NCI-H524 treated with DMSO at 0.1 percent for 48 hours (cell line): ENCODE results near the gene DMD.
"Not testable (repeated sequence)": the region's sequence is repeated elsewhere in the genome, so short reads cannot be mapped to it uniquely, and the experiment has no call there.

Experiments
- DNase-seq: peaks from one replicate; lab custom pipeline; 2025; lab: John Stamatoyannopoulos, UW

The DMD gene

DNA sequence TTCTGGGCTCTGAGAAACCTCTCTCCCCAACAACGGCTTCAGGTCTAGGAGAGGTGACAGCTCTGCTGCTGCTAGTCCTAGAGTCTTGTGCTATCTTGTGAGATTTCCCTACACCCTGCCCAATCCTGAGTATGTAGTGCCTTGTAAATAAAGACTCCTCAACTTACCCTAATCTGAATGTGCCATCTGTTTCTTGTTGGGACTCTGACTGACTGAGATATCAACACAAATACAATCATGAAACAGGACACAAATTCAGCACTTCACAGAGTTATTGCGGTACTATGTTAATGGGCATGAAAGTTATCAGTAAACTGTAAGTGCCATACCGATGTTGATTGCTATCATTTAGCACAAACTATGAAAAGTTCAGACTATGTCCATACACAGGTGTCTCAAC, 1610.5 kb downstream of the DMD start:
- DNase-seq, result no peak

DNA sequence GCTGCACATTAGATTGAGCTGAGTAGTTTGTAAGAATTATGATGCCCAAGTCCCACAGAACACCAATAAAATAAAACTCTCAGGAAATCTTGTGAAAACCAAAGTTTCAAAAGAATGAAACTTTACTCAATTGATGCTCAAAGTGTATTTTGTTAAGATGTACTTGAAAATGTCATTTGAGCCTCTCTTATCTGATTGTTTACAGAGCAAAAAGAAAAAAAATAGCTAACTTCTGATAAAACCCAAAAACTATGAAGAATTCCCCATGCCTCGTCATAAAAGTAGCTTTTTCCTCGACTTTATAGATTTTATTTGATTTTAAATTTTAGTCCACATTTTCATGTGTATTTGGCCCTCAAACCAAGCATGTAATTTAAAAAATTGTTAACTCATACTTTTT, 1618.0 kb downstream of the DMD start:
- DNase-seq, result no peak

DNA sequence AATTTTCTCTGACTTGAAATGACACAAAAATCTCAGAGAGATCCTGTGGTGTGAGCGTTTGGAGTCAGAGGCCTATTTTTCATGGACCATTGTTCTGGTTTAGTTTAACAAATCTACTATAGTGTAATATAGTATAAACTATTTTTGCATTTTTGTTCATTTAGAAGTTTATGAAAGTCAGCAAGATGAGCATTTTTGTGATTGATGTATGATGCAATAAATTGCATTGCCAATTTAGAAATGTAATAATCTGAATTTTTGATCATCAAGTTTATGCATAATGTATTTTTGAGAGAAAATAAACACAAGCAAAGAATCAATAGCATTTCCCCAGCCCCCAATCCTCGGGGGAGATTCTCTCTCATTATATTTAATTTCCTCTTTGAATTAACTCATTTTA, 1620.0 kb downstream of the DMD start:
- DNase-seq, result no peak

DNA sequence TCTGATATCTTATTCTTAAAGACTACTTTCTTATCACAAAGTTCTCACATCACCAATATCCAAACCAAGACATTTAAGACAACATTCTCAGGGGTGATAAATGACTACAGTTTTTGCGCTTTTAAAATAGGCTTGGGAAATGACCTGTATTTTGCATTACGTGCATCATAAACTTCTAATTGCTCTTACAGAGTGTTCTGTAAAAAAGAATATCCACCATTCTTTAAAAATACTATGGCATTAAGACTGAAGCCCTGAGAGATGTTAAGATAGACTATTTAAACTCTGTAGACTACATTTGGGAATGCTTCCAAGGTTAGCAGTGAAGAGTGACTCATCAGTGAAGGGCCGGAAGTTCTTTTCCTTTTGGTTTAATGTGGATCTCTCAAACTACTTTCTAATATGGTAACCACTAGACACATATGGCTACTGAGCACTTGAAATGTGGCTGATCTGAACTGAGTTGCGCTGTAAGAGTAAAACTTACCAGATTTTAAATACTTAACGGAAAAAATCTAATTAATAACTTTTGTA, 1620.7 kb downstream of the DMD start:
- no peak for DNase-seq

DNA sequence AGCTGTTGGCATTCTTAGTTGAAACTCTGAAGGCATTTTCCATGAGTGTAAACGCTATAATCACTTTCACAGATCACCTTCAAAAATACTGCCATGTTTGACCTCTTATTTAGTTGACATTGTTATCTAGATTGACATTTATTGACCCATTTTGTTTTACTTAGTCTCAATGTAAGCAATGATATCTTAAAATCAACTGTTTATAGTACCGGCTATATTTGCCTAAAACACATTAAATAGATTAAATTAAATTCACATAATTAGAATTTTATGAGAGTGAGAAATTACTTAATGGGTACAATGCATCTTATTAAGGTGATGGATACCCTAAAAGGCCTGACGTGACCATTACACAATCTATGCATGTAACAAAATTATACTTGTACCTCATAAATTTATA, 1621.8 kb downstream of the DMD start:
- DNase-seq, result no peak

DNA sequence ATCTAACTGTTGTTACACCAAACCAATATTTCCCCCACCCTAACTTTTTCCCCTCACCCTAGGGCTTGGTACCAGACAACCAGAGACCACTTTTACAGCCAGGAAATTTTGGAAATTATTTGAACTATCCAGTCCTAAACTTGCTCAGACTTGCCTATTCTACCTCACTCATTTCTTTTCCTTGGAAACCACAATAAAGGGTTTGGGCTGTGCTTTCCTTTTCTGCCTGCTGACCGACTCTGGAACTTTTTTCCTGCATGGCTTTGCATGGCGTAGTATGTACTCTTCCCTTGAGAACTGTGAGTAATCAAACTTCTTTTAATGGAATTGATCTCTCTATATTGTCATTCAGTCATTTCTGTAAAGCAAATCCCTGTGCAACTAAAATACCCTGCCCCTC, 1623.0 kb downstream of the DMD start:
- no peak for DNase-seq

DNA sequence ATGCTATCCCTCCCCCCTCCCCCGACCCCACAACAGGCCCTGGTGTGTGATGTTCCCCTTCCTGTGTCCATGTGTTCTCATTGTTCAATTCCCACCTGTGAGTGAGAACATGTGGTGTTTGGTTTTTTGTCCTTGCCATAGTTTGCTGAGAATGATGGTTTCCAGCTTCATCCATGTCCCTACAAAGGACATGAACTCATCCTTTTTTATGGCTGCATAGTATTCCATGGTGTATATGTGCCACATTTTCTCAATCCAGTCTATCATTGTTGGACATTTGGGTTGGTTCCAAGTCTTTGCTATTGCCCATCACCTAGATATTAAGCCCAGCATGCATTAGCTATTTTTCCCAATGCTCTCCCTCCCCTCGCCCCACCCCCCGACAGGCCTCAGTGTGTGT, 1627.5 kb downstream of the DMD start:
- not testable (repeated sequence) for DNase-seq

DNA sequence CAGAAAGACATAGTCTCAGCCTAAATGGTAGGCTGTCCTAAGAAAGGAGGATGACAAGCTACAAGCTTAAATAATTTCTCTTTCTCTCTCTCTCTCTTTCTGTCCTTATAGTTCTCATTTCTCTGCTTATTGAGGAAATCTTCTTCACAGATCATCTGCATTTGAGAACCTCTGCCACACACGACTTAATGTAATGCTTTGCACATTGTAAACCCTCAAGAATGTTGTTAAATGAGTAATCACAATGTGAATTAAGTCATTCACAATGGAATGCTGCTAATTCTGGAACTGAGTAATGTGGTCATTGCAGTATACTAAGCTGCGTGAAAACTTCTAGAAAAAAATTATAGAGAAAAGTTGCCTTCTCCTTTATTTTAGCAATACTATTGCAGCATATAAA, 1630.6 kb downstream of the DMD start:
- DNase-seq, result no peak

DNA sequence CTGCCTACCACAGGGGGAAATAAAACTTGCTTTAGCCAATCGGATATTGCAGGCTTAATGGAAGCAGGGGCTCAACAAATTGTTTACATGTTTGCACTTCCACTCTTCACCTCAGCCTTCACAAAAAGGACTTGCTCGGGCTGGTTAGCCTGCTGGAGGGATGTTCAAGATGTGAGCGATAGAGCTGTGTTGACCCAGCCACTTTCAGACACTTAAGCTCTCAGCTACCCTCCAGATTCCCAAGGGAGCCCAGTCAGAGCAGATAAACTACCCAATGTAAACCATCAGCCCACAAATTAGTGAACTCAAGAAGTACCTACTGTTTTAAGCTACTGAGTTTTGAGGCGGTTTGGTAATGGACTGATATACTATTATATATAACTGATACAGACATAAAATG, 1631.1 kb downstream of the DMD start:
- DNase-seq, result no peak

DNA sequence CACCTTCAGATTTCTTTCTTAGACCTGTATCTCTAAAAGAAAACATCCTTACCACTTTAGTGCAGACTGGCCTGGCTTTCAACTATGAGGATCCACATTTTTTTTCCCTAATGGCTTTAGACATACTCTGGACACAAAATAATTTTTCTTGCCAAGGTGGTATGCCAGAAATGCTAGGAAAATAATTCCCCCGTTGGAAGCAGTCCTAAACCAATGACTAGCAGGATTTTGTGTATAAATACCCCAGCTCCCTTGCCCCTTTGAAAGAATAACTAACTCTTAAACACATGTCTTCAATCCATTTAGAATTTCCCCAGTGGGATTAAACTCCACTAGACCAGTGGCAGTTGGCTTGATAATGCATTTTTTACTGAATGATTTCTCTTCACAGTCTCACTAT, 1639.0 kb downstream of the DMD start:
- no peak for DNase-seq

DNA sequence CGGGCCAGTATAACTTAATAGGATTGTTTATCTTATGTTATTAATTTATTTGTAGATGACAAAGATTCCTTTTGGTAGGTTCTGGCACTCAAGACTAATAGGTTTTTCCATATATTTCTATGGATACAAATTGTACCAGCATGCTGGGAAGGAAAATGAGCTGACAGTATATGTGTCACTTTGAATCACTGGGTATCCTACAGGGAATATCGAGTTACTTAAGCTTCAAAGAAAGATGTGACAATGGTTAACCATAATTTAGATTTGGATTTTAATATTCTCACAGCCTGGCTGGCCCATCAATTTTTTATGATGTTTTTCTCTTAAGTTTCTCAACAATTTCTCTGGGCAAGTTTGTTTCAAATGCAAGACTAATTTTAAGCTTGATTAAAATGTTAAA, 1640.7 kb downstream of the DMD start:
- no peak for DNase-seq

DNA sequence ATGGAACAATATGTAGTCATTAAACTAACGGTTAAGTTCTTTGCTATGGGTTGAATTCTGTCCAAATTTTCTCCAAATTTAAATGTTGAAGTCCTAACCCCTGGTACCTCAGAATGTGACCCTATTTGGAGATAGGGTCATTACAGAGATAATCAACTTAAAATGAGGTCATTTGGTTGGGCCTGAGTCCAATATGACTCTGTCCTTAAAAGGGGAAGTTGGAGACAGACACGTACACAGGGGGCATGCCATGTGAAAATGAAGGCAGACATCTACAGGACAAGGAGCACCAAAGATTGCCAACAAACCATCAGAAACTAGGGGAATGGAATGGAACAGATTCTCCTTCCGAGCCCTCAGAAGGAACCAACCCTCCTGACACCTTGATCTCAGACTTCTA, 1647.6 kb downstream of the DMD start:
- DNase-seq, result no peak

DNA sequence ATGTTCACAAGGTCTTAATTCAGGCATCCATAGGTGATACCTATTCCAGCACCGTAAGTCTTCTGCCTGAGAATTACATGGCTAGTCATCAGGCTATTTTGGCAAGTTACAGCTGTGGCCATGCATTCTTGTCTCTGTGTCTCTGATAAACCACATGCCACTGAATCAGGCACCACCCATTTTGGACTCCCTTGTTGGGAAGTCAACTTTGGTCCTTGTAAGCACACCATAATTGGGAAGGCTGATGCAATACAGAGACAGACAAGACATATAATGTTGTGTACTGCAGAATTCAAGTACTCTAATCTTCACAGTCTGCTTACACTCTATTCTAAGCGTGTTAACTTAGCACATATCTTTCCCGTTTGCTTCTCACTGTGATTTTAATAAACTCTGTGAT, 1655.8 kb downstream of the DMD start:
- DNase-seq, result no peak

DNA sequence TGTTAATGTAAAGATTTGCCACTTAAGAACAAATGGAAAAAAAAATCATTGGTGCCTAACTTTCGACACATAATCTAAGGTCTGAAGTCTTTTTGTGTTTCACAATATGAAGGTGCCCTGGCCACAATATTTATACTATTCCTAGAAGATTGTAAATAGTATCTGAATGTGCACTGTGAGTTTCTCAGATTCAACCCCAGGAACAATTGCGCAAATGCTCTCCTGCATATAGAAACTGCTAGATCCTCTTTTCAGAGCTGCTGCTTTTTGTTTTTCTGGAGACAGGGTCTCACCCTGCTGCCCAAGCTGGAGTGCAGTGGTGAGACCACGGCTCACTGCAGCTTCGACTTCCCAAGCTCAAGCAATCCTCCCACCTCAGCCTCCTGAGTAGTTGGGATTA, 1659.4 kb downstream of the DMD start:
- no peak for DNase-seq

DNA sequence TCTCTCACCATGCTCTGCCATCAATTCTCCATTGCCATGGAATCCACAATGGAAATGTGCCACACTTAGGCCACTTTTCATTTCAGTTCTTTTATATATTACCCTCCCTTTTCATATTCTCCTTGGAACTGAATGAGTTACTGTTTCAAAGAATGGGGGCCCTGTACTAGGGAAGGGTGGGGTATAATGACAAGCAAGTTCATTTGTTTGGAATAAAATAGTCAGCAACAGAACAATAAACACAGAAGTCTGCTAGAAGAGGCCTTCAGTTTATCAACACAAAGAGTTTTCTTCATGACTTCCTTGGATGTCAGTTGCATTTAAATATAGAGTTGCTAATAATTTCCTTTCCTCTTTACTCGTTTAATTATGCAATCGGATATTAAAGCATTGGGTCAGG, 1661.2 kb downstream of the DMD start:
- no peak for DNase-seq

DNA sequence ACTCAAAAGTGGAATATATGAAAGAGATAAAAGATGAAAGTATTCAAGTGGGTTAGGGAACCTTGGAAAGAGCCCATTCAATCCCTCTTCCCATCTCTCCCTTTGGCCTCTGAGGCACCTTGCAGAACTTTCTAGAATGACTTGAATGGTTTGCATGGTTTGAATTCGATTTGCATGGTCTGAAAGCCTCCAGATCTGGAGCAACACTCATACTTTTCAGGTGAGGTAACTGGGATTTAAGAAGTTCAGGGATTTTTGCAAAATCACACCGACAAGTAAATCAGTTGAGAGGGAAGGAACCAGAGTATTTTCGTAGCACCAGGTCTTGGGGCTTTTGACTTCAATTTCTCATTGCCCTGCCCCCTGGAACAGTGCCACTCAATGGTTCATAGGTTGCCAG, 1663.5 kb downstream of the DMD start:
- no peak for DNase-seq

DNA sequence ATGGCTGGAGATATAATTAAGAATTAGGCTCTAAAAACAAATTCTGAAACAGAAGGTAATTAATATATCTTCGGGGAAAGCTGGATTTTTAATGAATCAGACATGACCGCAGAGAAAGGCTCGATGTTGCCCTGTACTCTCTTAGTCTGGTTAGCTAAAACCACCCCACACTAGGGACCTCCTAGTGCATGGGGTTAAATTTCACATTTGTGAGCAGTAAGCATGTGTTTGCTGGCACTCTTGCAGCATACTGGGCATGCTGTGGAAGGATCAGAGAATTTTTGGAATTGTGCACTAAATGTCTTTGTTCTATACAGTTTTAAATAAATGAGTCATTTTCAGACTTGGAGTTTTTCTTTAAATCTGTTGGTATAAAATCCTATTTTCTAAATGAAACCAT, 1663.9 kb downstream of the DMD start:
- no peak for DNase-seq

DNA sequence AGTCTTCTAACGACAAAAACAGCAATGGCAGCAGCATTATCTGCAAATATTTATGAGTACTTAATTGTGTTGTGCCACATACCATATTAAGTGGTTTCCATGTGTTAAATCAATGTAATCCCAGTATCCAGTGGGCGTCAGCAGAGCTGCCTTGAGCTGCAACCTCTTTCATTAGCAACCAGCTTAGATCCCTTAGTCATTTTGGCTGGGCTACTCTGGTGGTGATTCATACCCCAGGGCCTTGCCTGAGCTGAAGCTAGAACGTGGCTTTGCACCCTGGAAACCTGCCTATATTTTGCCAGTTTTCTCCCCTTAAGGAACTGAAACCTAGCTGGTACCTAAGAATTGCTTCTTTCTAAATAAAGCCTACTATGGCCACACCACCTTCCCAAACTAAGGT, 1665.2 kb downstream of the DMD start:
- no peak for DNase-seq

DNA sequence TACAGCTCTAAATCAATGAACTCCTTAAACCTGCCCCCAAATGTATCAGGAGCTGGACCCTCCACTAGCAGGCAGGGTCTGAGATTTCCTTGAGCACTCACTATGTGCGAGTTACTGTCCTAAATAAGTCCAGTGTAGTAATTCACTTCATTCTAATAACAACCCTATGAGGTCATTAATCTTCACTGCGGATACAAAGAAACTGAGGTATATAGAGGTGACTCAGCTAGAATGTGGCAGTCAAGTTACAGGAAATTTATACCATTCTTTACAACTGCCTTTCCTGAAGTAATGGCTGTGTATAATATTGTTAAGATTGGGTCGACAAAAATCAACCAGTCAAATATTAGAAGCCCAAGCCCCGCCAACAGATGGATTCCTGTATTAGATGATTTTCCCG, 1665.6 kb downstream of the DMD start:
- DNase-seq, result no peak

DNA sequence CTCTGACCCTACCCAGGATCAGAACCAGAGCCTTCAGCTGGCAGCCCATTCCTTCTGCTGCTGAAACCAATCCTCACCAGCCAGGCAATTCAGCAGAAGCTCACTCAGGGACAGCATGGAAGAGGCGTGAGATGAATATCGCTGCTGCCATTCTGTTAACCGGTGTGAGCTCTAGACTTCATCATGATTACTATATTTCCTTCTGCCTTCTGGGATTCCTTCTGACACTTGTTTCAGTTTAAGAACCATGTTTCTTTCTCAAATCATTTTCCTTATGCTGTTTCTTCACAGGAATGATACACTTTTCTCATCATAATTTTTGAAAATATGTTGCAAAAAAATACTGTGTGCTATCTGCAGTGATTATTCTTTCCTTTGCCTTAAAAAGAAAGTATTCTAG, 1666.2 kb downstream of the DMD start:
- DNase-seq, result no peak

DNA sequence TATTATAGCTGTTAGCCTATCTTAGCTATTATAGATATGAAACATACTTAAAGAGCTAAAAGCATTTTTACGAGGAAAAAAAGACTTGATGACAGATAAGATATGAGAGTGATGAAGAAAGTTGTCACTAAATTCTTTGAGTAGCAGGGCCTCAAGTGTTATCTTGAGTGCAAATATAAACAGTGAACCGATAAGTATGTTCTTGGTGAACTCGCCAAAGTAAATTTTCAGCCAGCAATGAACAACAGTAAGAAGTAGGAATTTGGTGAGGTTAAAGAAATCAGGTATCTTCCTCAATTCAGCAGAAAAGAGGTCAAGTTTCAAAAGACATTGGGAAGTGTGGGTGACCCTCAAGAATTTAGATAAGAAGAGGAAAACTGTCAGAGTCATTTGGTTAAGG, 1667.7 kb downstream of the DMD start:
- no peak for DNase-seq

DNA sequence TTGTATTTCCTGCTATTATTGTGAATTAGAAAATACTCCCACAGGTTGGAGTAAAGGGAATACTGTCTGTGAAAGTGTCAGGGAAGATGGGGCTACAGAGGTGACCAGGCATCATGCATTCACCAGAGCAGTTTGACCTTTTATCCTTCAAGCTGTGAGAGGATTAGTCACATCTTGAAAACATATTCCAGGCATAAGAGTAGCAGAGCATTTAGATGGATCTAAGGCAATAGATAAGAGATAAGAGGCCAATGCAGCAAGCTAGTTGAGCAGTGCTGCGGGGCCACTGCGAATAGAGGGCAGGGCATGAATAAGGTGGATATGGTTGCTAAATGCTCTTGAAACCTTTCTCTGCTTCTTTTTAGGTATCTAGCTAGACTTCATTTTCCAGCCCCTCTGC, 1668.8 kb downstream of the DMD start:
- no peak for DNase-seq

DNA sequence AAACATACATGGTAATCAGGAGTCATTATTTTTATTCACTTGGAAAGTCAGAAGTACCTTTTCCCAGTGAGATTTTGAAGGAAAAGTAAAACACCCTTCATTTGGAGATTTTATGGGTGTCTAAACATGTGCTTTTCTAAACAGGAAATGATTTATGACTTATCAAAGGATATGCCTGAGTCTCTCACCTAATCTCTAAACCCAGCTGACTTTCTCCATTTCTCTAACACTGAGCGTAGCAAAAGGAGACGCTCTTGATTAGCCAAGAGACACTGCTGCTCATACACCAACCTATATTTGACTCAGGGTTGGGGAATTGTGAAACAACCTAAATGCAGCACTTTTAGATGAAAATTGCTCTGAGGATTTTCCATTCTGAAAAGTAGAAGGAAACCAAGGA, 1671.0 kb downstream of the DMD start:
- DNase-seq, result no peak

DNA sequence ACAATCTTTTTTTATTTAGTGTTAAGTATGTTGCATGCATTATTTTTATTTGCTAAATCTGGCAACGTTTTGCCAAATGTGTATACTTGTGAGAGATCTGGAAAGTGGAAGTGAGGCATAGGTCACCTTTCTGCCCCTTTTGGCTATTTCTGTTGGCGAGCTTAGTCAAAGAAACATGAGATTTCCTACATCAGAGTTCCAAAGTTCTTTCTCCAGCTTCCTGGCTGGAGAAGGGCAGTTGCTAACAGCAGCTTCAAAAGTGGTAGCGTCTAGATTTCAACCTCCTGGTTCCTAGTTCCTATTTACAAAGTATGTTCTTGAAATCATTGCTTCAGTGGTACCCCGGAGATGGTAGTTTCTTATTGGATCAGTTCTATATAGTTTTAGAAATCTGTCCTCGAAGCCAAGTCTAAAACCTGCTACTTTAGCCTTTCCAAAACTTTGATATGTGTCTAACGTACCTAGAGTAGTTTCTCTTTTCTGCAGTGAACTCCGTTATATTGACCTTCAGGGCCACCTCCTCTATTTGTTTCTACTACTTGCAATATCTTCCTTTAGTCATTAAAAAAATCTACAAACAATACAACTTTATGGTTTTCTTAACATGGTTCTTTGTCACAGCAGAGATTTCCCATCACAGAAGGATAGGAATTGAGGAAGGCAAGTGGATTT, 1683.8 kb downstream of the DMD start:
- no peak for DNase-seq
